ENCODE data around the gene SLC1A2.

DNA sequence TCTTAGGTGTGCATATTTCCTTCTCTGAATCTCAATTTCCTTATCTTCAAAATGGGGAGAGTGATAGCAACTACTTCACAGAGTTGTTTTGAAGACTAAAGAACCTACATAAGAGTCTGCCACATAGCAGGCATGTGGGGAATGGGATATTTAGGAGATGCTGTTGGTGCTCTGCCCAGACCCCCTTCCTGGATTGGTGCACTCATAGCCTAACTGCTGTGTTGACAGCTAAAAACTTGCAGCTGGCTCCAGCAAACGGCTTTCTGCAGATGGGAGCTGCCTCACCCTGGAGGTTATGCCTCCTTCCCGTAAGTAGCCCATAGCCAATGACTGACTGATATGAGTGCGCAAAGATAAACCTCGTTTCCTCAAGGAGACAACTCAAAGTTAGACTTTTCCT is 174.3 kb downstream of the SLC1A2 start:
- TF ChIP-seq, protein P1, sequence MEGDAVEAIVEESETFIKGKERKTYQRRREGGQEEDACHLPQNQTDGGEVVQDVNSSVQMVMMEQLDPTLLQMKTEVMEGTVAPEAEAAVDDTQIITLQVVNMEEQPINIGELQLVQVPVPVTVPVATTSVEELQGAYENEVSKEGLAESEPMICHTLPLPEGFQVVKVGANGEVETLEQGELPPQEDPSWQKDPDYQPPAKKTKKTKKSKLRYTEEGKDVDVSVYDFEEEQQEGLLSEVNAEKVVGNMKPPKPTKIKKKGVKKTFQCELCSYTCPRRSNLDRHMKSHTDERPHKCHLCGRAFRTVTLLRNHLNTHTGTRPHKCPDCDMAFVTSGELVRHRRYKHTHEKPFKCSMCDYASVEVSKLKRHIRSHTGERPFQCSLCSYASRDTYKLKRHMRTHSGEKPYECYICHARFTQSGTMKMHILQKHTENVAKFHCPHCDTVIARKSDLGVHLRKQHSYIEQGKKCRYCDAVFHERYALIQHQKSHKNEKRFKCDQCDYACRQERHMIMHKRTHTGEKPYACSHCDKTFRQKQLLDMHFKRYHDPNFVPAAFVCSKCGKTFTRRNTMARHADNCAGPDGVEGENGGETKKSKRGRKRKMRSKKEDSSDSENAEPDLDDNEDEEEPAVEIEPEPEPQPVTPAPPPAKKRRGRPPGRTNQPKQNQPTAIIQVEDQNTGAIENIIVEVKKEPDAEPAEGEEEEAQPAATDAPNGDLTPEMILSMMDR (conservative IDR thresholded peaks at IDR 0.05; ENCODE audit: low read depth, low read length), result no peak
- TF ChIP-seq EZH2 (IDR thresholded peaks at IDR 0.05; ENCODE audit: borderline replicate concordance, low read depth, low read length, poor library complexity, severe bottlenecking), result no peak
